Right ventricle myocardium superior (tissue), 1 donor: ENCODE results near the gene TNXB. TPM values are rescaled to one million over a fixed set of nuclear protein-coding genes. Genes with fewer than 3 reads are reported as not detected.
"Not testable (repeated sequence)": the region's sequence is repeated elsewhere in the genome, so short reads cannot be mapped to it uniquely, and the experiment has no call there.

Experiments
- ATAC-seq: fragments of 200-7000 bp; cut with Tn5 transposase; one replicate; pipeline ENCODE4 v1.9.1; 2020; ENCODE audit warnings: mild to moderate bottlenecking; ENCODE audit not compliant: poor library complexity
- DNase-seq: peaks from one replicate; pipeline ENCODE4 v3.0.0-alpha.2; 2020
- intact Hi-C: fragments of 100-400 bp; cut with DNase I; formaldehyde crosslinking; loops from one replicate; pipeline ENCODE4 v1.11.2; 2022
- total RNA-seq: library from RNA; stranded (reverse); fragmentation: NEBNext Ultra II Directional; extraction: Animal tissue kit (Norgen Biotek cat#: 25700); gene quantifications from one replicate; pipeline ENCODE4 v1.2.1, GENCODE V29; 2021
- donor health status: DM: no; HTN: yes; CAD: no; lungs with severe emphysema.

Gene TNXB
- total RNA-seq, 1 donor from 2014 or later: 65.8 TPM

GRCh38 chr6:32147401-32148132 is 38.4 kb upstream of the TNXB start:
- intact Hi-C loops: no loop called here
- DNase-seq (no peak), ATAC-seq (no peak)

- DNase-seq (no peak), ATAC-seq (no peak)
- intact Hi-C loops: no loop called here
Observed at GRCh38 chr6:32146687-32147086, 37.5 kb upstream of the TNXB start.

- no peak for DNase-seq
- intact Hi-C loops: no loop called here
- no peak for ATAC-seq
Observed at GRCh38 chr6:32146287-32146686, 37.1 kb upstream of the TNXB start.

GRCh38 chr6:32144238-32144637 is 35.1 kb upstream of the TNXB start:
- DNase-seq, ATAC-seq, intact Hi-C loops: not testable (repeated sequence)

- intact Hi-C loops: no loop called here
- ATAC-seq (no peak), DNase-seq (no peak)
Observed at GRCh38 chr6:32140420-32141046, 31.4 kb upstream of the TNXB start.

- DNase-seq: no peak
- ATAC-seq: no peak
- intact Hi-C loops: no loop called here
Observed at GRCh38 chr6:32139590-32139989, 30.5 kb upstream of the TNXB start.

- ATAC-seq: no peak
- intact Hi-C loops: no loop called here
Observed at GRCh38 chr6:32137454-32137853, 28.3 kb upstream of the TNXB start.

GRCh38 chr6:32133786-32134185 is 24.6 kb upstream of the TNXB start:
- intact Hi-C loops: no loop called here

More at GRCh38 chr6:32137454-32137853, 28.3 kb upstream of the TNXB start:
- DNase-seq: no peak

GRCh38 chr6:32132110-32132509 is 23.0 kb upstream of the TNXB start:
- no peak for ATAC-seq
- intact Hi-C loops: no loop called here

More at GRCh38 chr6:32133786-32134185, 24.6 kb upstream of the TNXB start:
- ATAC-seq (no peak), DNase-seq (no peak)

GRCh38 chr6:32131439-32131948 is 22.4 kb upstream of the TNXB start:
- DNase-seq: no peak
- intact Hi-C loops: no loop called here
- ATAC-seq: no peak

More at GRCh38 chr6:32132110-32132509, 23.0 kb upstream of the TNXB start:
- DNase-seq: no peak

GRCh38 chr6:32129297-32130088 is 20.4 kb upstream of the TNXB start:
- intact Hi-C loops: no loop called here
- peak; percentile 71 for ATAC-seq
- no peak for DNase-seq

GRCh38 chr6:32128751-32129296 is 19.7 kb upstream of the TNXB start:
- ATAC-seq (no peak), DNase-seq (peak; percentile 42)
- intact Hi-C loops: no loop called here

- intact Hi-C loops: no loop called here
- ATAC-seq (peak; percentile 94), DNase-seq (peak; percentile 99)
Observed at GRCh38 chr6:32127717-32128592, 18.8 kb upstream of the TNXB start, which contains the start of gene ATF6B. TSS of gene ATF6B (minus strand) at chr6:32128246. CDS start at chr6:32128207, 39 bp downstream.

- ATAC-seq: no peak
- intact Hi-C loops: no loop called here
- DNase-seq: no peak
Observed at GRCh38 chr6:32127409-32127716, 18.2 kb upstream of the TNXB start.

- DNase-seq (no peak), ATAC-seq (no peak)
- intact Hi-C loops: no loop called here
Observed at GRCh38 chr6:32126880-32127279, 17.7 kb upstream of the TNXB start.

- DNase-seq (no peak), ATAC-seq (no peak)
- intact Hi-C loops: no loop called here
Observed at GRCh38 chr6:32123681-32124080, 14.5 kb upstream of the TNXB start.

- DNase-seq: no peak
- intact Hi-C loops: no loop called here
- no peak for ATAC-seq
Observed at GRCh38 chr6:32120573-32121059, 11.5 kb upstream of the TNXB start.
